ENCODE data around the gene ARL8A. TPM values are rescaled to one million over a fixed set of nuclear protein-coding genes. Genes with fewer than 3 reads are reported as not detected.
A peak's percentile ranks its signal among the peaks of the same experiment; 100 is the strongest.

The ARL8A gene
- total and polyA plus RNA-seq, 2 donors (not counting 1 experiment from before 2014, with no cell fraction given), result 67.6 to 70.7 TPM

DNA sequence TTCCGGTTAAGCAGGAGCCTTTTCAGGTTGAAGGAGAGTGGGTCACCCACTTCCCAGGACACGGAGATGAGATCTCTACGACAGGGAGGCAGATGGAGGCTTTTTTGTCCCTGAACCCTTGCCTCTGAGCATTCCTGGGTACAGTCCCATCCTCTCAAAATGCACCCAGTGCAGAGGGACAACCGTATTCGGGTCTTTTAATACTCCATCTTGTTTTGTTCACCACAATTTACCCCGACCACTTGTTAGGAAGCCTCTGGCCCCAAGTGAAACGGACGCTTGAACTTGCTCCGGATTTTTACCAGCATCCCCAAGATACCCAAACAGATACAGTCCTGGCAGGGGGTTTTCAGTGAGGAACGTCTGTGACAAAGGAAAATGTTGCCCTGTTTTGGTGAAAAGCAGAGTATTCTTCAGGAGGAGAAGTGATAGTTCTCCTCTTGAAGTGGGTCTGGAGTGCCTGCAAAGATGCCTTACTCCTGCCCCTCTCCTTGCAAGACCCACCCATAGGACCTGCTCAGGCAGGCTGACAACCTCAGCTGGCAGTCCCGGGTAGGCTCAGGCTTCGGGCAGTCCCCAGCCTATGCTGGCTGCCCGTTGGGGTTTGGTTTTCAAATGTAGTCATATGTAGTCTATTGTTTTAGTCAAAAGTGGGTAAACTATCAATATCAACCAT is 669 bp upstream of the ARL8A start:
- H3K4me3 Mint-ChIP-seq, result peak overlapping the region; percentile 93
- Histone ChIP-seq H3K4me2 (replicated peaks; ENCODE audit: low read depth, low read length, poor library complexity, severe bottlenecking) (peak overlapping the region; percentile 96), H3K36me3 (replicated peaks in 1 of 2; ENCODE audit: control extremely low read depth in 1 of 2, control insufficient read depth in 1 of 2, extremely low read depth in 1 of 2, insufficient read depth in 2 of 2, low read length in 1 of 2) (peaks cover 0 to 21% of the 10 kb centered on the region in 2 experiments), H3K4me3 (ENCODE audit: control extremely low read depth in 1 of 5, extremely low read depth in 1 of 5, insufficient read depth in 1 of 5, low read depth in 2 of 5, low read length in 4 of 5) (peak overlapping the region; percentile 54 to 92 (median 88)), H4K20me1 (ENCODE audit: control insufficient read depth, insufficient read depth, low read length, poor library complexity, severe bottlenecking) (peaks cover 35% of the 10 kb centered on the region), H3K27me3 (replicated peaks in 1 of 4; ENCODE audit: control extremely low read depth in 1 of 4, control insufficient read depth in 3 of 4, insufficient read depth in 4 of 4, low read length in 3 of 4) (no peaks in the 10 kb centered on the region), H3K79me2 (ENCODE audit: control insufficient read depth, insufficient read depth, low read length) (peaks cover 49% of the 10 kb centered on the region), H3K27ac (ENCODE audit: low read length in 2 of 2) (peak overlapping the region; percentile 44 to 90), H2AFZ (ENCODE audit: insufficient read depth, low read depth, low read length, poor library complexity, severe bottlenecking) (peak overlapping the region; percentile 94), H3K4me1 (ENCODE audit: control insufficient read depth in 2 of 2, insufficient read depth in 2 of 2, low read length in 2 of 2) (peaks cover 30 to 43% of the 10 kb centered on the region in 2 donors), H3K9ac (ENCODE audit: low read length) (peak overlapping the region; percentile 90), H3K9me3 (ENCODE audit: control extremely low read depth in 1 of 3, control insufficient read depth in 2 of 3, insufficient read depth in 1 of 3, low read length in 2 of 3) (no peaks in the 10 kb centered on the region)
- peaks cover 45% of the 10 kb centered on the region for H3K4me1 Mint-ChIP-seq
- peak overlapping the region; percentile 89 for H3K27ac Mint-ChIP-seq
- CTCF ChIA-PET, result interaction anchor here (1.0 to 3.1 kb wide), 5 partner anchors 9 to 40 kb away, joined by 3 to 23 read pairs (median 12); partner anchors contain the start of gene PTPN7
- POLR2A ChIA-PET, result interaction anchor here (0.6 to 1.4 kb wide), 3 partner anchors 10 to 783 kb away, joined by 4 to 6 read pairs (median 4); no protein-coding TSS in a partner anchor
- no peaks in the 10 kb centered on the region for H3K9me3 Mint-ChIP-seq (ENCODE audit: insufficient read depth)
- intact Hi-C loops (cut with micrococcal nuclease), result loop anchor here (1.0 to 10.0 kb wide), 2 partner anchors 10 to 990 kb away; partner anchors contain the start of gene TMEM9
- DNase-seq (peak; percentile 42), ATAC-seq (ENCODE audit: low read depth) (no peak)
- TF ChIP-seq, protein P1, sequence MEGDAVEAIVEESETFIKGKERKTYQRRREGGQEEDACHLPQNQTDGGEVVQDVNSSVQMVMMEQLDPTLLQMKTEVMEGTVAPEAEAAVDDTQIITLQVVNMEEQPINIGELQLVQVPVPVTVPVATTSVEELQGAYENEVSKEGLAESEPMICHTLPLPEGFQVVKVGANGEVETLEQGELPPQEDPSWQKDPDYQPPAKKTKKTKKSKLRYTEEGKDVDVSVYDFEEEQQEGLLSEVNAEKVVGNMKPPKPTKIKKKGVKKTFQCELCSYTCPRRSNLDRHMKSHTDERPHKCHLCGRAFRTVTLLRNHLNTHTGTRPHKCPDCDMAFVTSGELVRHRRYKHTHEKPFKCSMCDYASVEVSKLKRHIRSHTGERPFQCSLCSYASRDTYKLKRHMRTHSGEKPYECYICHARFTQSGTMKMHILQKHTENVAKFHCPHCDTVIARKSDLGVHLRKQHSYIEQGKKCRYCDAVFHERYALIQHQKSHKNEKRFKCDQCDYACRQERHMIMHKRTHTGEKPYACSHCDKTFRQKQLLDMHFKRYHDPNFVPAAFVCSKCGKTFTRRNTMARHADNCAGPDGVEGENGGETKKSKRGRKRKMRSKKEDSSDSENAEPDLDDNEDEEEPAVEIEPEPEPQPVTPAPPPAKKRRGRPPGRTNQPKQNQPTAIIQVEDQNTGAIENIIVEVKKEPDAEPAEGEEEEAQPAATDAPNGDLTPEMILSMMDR (IDR thresholded peaks at IDR 0.05), result no peak
- TF ChIP-seq EZH2 (IDR thresholded peaks at IDR 0.05; ENCODE audit: borderline replicate concordance, insufficient read depth, low read depth, low read length, poor library complexity, severe bottlenecking), result no peak
- WGBS (ENCODE audit: insufficient coverage), result 3% methylated on average over 5 of the region's 13 CpGs
- H3K27me3 Mint-ChIP-seq, result no peaks in the 10 kb centered on the region

All from B cell (primary cell).